ENCODE measurements around the gene SLC2A8.
A peak's percentile ranks its signal among the peaks of the same experiment; 100 is the strongest.

SLC2A8 gene

DNA sequence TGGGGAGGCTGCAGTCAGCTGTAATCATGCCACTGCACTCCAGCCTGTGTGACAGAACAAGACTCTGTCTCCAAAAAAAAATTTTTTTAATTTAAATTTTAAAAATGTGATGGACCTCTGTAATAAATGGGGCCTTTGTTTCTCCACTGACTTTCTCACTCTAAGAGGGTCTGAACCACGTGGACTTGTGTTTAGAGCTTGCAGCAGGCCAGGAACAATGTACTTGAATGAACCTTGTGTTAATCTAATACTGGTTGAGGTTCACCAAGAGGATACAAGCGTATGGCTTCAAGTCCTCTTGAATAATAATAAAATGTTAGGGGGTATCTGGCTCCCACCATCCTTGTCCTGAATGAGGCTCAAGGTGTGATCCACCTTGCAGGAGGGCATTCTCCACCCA is 14.4 kb upstream of the SLC2A8 start:
- H3K27me3 ChIP-seq (ENCODE audit: control insufficient read depth in 3 of 3, insufficient read depth in 3 of 3, low read depth in 1 of 3, low read length in 3 of 3): no peaks in the 10 kb centered on the region
- H3K27ac ChIP-seq (replicated peaks; ENCODE audit: low read length): no peak overlapping the region
- H4K8ac ChIP-seq (ENCODE audit: low read depth, low read length): no peak overlapping the region
- no CpG with 5 or more reads among the region's 2 CpGs for WGBS, 2 donors (ENCODE audit: extremely low coverage in 2 of 2, insufficient read length in 2 of 2, insufficient replicate concordance in 1 of 2)
- no peaks in the 10 kb centered on the region for H3K79me1 ChIP-seq (ENCODE audit: low read depth, low read length)
- no peak overlapping the region for H3K4me3 ChIP-seq (ENCODE audit: low read length in 2 of 2)
- no peak overlapping the region for H3K4me2 ChIP-seq (ENCODE audit: insufficient read depth, low read length, poor library complexity, severe bottlenecking)
- H4K91ac ChIP-seq (ENCODE audit: low read depth, low read length, poor library complexity): no peak overlapping the region
- no peak overlapping the region for H2BK15ac ChIP-seq (ENCODE audit: low read length)
- H3K4me1 ChIP-seq (ENCODE audit: control insufficient read depth in 2 of 2, insufficient read depth in 1 of 2, low read depth in 1 of 2, low read length in 2 of 2): no peaks in the 10 kb centered on the region
- H2AFZ ChIP-seq (ENCODE audit: low read length): no peak overlapping the region
- H3K36me3 ChIP-seq (replicated peaks in 1 of 2; ENCODE audit: control insufficient read depth in 2 of 2, insufficient read depth in 2 of 2, low read length in 2 of 2): no peaks in the 10 kb centered on the region
- no peak overlapping the region for H2BK12ac ChIP-seq (ENCODE audit: low read length)
- no peak overlapping the region for H2BK5ac ChIP-seq (ENCODE audit: low read length)
- H3K14ac ChIP-seq (ENCODE audit: low read length): no peak overlapping the region
- no peak overlapping the region for H2AK5ac ChIP-seq (ENCODE audit: low read depth, low read length)
- H3K9ac ChIP-seq (ENCODE audit: low read depth, low read length, poor library complexity): no peak overlapping the region
- H3K18ac ChIP-seq (ENCODE audit: low read length): no peak overlapping the region
- peak overlapping the region; percentile 55 for H3K23ac ChIP-seq (ENCODE audit: low read depth, low read length, poor library complexity)
- H3K4ac ChIP-seq (ENCODE audit: low read length): no peak overlapping the region
- peaks cover 2 to 3% of the 10 kb centered on the region in 2 donors for H3K9me3 ChIP-seq (replicated peaks in 1 of 2; ENCODE audit: control insufficient read depth in 2 of 2, insufficient read depth in 1 of 2, low read depth in 1 of 2, low read length in 2 of 2)
- H2BK120ac ChIP-seq (ENCODE audit: low read depth, low read length): no peak overlapping the region
- no peak for DNase-seq (ENCODE audit: low spot score)

- Histone ChIP-seq H4K91ac (ENCODE audit: low read depth, low read length, poor library complexity) (no peak overlapping the region), H3K27ac (replicated peaks; ENCODE audit: low read length) (no peak overlapping the region), H3K18ac (ENCODE audit: low read length) (peak overlapping the region; percentile 7), H3K23ac (ENCODE audit: low read depth, low read length, poor library complexity) (no peak overlapping the region), H3K27me3 (ENCODE audit: control insufficient read depth in 3 of 3, insufficient read depth in 3 of 3, low read depth in 1 of 3, low read length in 3 of 3) (no peaks in the 10 kb centered on the region), H2BK15ac (ENCODE audit: low read length) (peak overlapping the region; percentile 43), H3K14ac (ENCODE audit: low read length) (no peak overlapping the region), H4K8ac (ENCODE audit: low read depth, low read length) (no peak overlapping the region), H3K36me3 (replicated peaks in 1 of 2; ENCODE audit: control insufficient read depth in 2 of 2, insufficient read depth in 2 of 2, low read length in 2 of 2) (no peaks in the 10 kb centered on the region), H2BK12ac (ENCODE audit: low read length) (no peak overlapping the region), H2BK120ac (ENCODE audit: low read depth, low read length) (no peak overlapping the region), H3K4me2 (ENCODE audit: insufficient read depth, low read length, poor library complexity, severe bottlenecking) (no peak overlapping the region), H3K4ac (ENCODE audit: low read length) (no peak overlapping the region), H3K9ac (ENCODE audit: low read depth, low read length, poor library complexity) (no peak overlapping the region), H3K4me3 (ENCODE audit: low read length in 2 of 2) (no peak overlapping the region), H2AK5ac (ENCODE audit: low read depth, low read length) (no peak overlapping the region), H2AFZ (ENCODE audit: low read length) (no peak overlapping the region), H3K9me3 (replicated peaks in 1 of 2; ENCODE audit: control insufficient read depth in 2 of 2, insufficient read depth in 1 of 2, low read depth in 1 of 2, low read length in 2 of 2) (peaks cover 2 to 3% of the 10 kb centered on the region in 2 donors), H3K4me1 (ENCODE audit: control insufficient read depth in 2 of 2, insufficient read depth in 1 of 2, low read depth in 1 of 2, low read length in 2 of 2) (peaks cover 0 to 10% of the 10 kb centered on the region in 2 donors), H3K79me1 (ENCODE audit: low read depth, low read length) (no peaks in the 10 kb centered on the region), H2BK5ac (ENCODE audit: low read length) (no peak overlapping the region)
- no peak for DNase-seq (ENCODE audit: low spot score)
- no CpG with 5 or more reads among the region's 11 CpGs for WGBS, 2 donors (ENCODE audit: extremely low coverage in 2 of 2, insufficient read length in 2 of 2, insufficient replicate concordance in 1 of 2)
Measured at GRCh38 chr9:127384016-127384730, 12.8 kb upstream of the SLC2A8 start.

GRCh38 chr9:127384901-127385300 is 12.1 kb upstream of the SLC2A8 start:
- H3K4ac ChIP-seq (ENCODE audit: low read length): no peak overlapping the region
- no peaks in the 10 kb centered on the region for H3K27me3 ChIP-seq (ENCODE audit: control insufficient read depth in 3 of 3, insufficient read depth in 3 of 3, low read depth in 1 of 3, low read length in 3 of 3)
- H3K9me3 ChIP-seq (replicated peaks in 1 of 2; ENCODE audit: control insufficient read depth in 2 of 2, insufficient read depth in 1 of 2, low read depth in 1 of 2, low read length in 2 of 2): no peaks in the 10 kb centered on the region
- no peak overlapping the region for H2BK5ac ChIP-seq (ENCODE audit: low read length)
- no CpG with 5 or more reads among the region's 13 CpGs for WGBS, 2 donors (ENCODE audit: extremely low coverage in 2 of 2, insufficient read length in 2 of 2, insufficient replicate concordance in 1 of 2)
- H3K4me3 ChIP-seq (ENCODE audit: low read length in 2 of 2): no peak overlapping the region
- no peak overlapping the region for H4K91ac ChIP-seq (ENCODE audit: low read depth, low read length, poor library complexity)
- peak overlapping the region; percentile 43 for H2BK15ac ChIP-seq (ENCODE audit: low read length)
- no peak overlapping the region for H3K27ac ChIP-seq (replicated peaks; ENCODE audit: low read length)
- no peak overlapping the region for H3K4me2 ChIP-seq (ENCODE audit: insufficient read depth, low read length, poor library complexity, severe bottlenecking)
- H3K4me1 ChIP-seq (ENCODE audit: control insufficient read depth in 2 of 2, insufficient read depth in 1 of 2, low read depth in 1 of 2, low read length in 2 of 2): peaks cover 0 to 16% of the 10 kb centered on the region in 2 donors
- H3K14ac ChIP-seq (ENCODE audit: low read length): no peak overlapping the region
- no peak overlapping the region for H4K8ac ChIP-seq (ENCODE audit: low read depth, low read length)
- no peak overlapping the region for H2AK5ac ChIP-seq (ENCODE audit: low read depth, low read length)
- H2AFZ ChIP-seq (ENCODE audit: low read length): no peak overlapping the region
- H3K79me1 ChIP-seq (ENCODE audit: low read depth, low read length): no peaks in the 10 kb centered on the region
- peak overlapping the region; percentile 34 for H3K9ac ChIP-seq (ENCODE audit: low read depth, low read length, poor library complexity)
- H2BK120ac ChIP-seq (ENCODE audit: low read depth, low read length): no peak overlapping the region
- peak overlapping the region; percentile 11 for H3K18ac ChIP-seq (ENCODE audit: low read length)
- H2BK12ac ChIP-seq (ENCODE audit: low read length): no peak overlapping the region
- DNase-seq (ENCODE audit: low spot score): no peak
- no peaks in the 10 kb centered on the region for H3K36me3 ChIP-seq (replicated peaks in 1 of 2; ENCODE audit: control insufficient read depth in 2 of 2, insufficient read depth in 2 of 2, low read length in 2 of 2)
- no peak overlapping the region for H3K23ac ChIP-seq (ENCODE audit: low read depth, low read length, poor library complexity)

DNA sequence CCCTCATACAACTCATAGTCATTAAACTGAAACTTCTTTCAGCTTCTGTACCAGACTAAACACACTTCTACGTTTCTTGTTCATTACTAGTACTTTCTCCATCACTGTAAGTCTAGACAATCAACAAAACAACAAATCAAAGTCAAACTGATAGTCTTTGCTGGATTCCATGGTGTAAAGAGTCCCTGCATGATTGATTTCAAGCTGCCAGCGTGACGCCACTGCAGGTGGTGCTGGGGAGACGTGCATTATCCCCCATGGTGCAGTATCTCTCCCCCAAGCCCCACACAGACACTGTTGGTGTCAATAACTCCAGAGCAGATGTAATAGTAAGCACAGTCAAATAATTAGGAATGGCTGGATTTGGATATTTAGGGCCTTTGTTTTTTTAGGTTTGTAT is 10.7 kb upstream of the SLC2A8 start:
- WGBS, 2 donors (ENCODE audit: extremely low coverage in 2 of 2, insufficient read length in 2 of 2, insufficient replicate concordance in 1 of 2): no CpG with 5 or more reads among the region's 4 CpGs
- DNase-seq (ENCODE audit: low spot score): no peak

More for the DNA sequence above, 10.7 kb upstream of the SLC2A8 start:
- Histone ChIP-seq H3K36me3 (replicated peaks in 1 of 2; ENCODE audit: control insufficient read depth in 2 of 2, insufficient read depth in 2 of 2, low read length in 2 of 2) (no peaks in the 10 kb centered on the region), H2BK12ac (ENCODE audit: low read length) (no peak overlapping the region), H3K18ac (ENCODE audit: low read length) (no peak overlapping the region), H2AFZ (ENCODE audit: low read length) (no peak overlapping the region), H3K9ac (ENCODE audit: low read depth, low read length, poor library complexity) (no peak overlapping the region), H2AK5ac (ENCODE audit: low read depth, low read length) (no peak overlapping the region), H3K14ac (ENCODE audit: low read length) (no peak overlapping the region), H3K4ac (ENCODE audit: low read length) (no peak overlapping the region), H3K4me3 (ENCODE audit: low read length in 2 of 2) (no peak overlapping the region), H2BK5ac (ENCODE audit: low read length) (no peak overlapping the region), H3K9me3 (replicated peaks in 1 of 2; ENCODE audit: control insufficient read depth in 2 of 2, insufficient read depth in 1 of 2, low read depth in 1 of 2, low read length in 2 of 2) (no peaks in the 10 kb centered on the region), H2BK15ac (ENCODE audit: low read length) (no peak overlapping the region), H3K23ac (ENCODE audit: low read depth, low read length, poor library complexity) (no peak overlapping the region), H2BK120ac (ENCODE audit: low read depth, low read length) (no peak overlapping the region), H3K4me2 (ENCODE audit: insufficient read depth, low read length, poor library complexity, severe bottlenecking) (no peak overlapping the region), H4K91ac (ENCODE audit: low read depth, low read length, poor library complexity) (no peak overlapping the region), H4K8ac (ENCODE audit: low read depth, low read length) (no peak overlapping the region), H3K79me1 (ENCODE audit: low read depth, low read length) (no peaks in the 10 kb centered on the region), H3K4me1 (ENCODE audit: control insufficient read depth in 2 of 2, insufficient read depth in 1 of 2, low read depth in 1 of 2, low read length in 2 of 2) (peaks cover 0 to 26% of the 10 kb centered on the region in 2 donors), H3K27ac (replicated peaks; ENCODE audit: low read length) (no peak overlapping the region), H3K27me3 (ENCODE audit: control insufficient read depth in 3 of 3, insufficient read depth in 3 of 3, low read depth in 1 of 3, low read length in 3 of 3) (no peaks in the 10 kb centered on the region)
